Effector memory CD8-positive, alpha-beta T cell (primary cell): ENCODE measurements around the gene DSCAML1.

ENCODE experiments used
- ATAC-seq: fragments of 150-1000 bp; cut with Tn5 transposase; replicated peaks from 2 replicates; pipeline ENCODE4 v1.10.0; 2021; ENCODE audit warnings: mild to moderate bottlenecking, moderate library complexity
- DNase-seq, 3 experiments: peaks; one replicate each; pipeline ENCODE4 v3.0.0; 2021
- H3K27ac Mint-ChIP-seq, 2 donors: one replicate each; pipeline ENCODE4 v1.8.0; 2022; ENCODE audit warnings: mild to moderate bottlenecking in 2 of 2, mixed read lengths in 2 of 2, moderate library complexity in 2 of 2
- H3K27me3 Mint-ChIP-seq, 2 donors: one replicate each; pipeline ENCODE4 v1.8.0; 2022; ENCODE audit warnings: mixed read lengths in 2 of 2
- H3K36me3 Mint-ChIP-seq: one replicate; pipeline ENCODE4 v1.8.0; 2022; ENCODE audit warnings: mild to moderate bottlenecking, moderate library complexity, mixed read lengths; ENCODE audit not compliant: insufficient read depth
- H3K4me1 Mint-ChIP-seq, 2 donors: one replicate each; pipeline ENCODE4 v1.8.0; 2022; ENCODE audit warnings: low read depth in 2 of 2, mixed read lengths in 2 of 2
- H3K4me3 Mint-ChIP-seq, 2 donors: one replicate each; pipeline ENCODE4 v1.8.0; 2022; ENCODE audit warnings: mild to moderate bottlenecking in 2 of 2, mixed read lengths in 2 of 2, moderate library complexity in 2 of 2
- H3K9me3 Mint-ChIP-seq, 2 donors: one replicate each; pipeline ENCODE4 v1.8.0; 2022; ENCODE audit warnings: mixed read lengths in 2 of 2

The DSCAML1 gene

DNA sequence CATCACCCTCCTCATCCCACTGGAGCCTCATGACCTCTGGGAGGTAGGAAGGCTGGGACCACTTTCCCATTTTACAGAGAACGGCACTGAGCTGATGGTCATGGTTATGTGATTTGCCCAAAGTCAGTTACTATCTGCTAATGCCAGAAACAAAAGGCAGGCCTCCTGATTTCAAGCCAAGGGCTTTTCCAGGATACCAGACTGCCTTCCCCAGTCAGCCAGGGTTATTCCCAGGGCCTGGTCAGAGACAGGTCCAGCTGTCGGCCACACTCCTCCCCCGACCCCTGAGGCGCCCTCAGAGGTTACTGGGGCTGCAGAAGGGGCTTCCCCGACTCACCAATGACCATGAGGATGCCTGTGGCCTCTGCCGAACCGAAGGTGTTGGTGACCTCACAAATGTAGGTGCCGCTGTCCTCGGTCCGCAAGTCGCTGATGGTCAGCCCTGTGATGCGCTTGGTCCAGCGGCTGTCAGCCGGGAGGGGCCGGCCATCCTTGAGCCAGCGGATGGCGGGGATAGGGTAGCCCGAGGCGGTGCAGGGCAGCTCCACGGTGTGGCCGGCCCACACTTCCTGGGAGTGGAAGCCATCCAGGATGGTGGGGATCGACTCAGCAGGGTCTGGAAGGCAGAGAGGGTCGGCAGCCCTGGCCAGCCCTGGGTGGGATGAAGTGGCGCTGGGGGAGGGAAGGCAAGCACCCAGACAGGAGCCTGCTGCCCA is 272.4 kb downstream of the DSCAML1 start:
- no peak for ATAC-seq
- no peak overlapping the region for H3K4me3 Mint-ChIP-seq

DNA sequence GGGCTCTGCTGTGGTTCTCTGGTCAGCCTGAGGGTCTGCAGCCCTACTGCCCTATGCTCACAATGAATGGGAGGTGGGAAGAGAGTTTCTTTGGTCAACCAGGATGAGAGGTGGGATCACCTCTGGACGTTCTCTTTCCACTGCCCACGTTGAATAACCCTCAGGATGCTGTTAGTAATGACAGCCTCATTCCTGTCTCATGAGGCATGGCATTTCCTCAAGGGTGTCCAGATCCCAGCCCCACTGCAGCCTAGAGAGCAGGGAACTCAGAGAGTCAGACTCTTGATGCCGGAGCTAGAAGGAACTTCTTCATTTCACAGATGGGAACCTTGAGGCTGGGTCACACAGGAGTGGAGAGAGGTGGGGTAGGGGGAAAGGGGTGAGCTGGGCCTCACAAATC is 273.3 kb downstream of the DSCAML1 start:
- H3K9me3 Mint-ChIP-seq = no peaks in the 10 kb centered on the region
- no peak overlapping the region for H3K4me3 Mint-ChIP-seq
- no peaks in the 10 kb centered on the region for H3K4me1 Mint-ChIP-seq
- H3K27ac Mint-ChIP-seq = no peak overlapping the region
- DNase-seq (no peak), ATAC-seq (no peak)
- no peaks in the 10 kb centered on the region for H3K36me3 Mint-ChIP-seq
- H3K27me3 Mint-ChIP-seq = peaks cover 19 to 29% of the 10 kb centered on the region in 2 donors

More for the DNA sequence above, 272.4 kb downstream of the DSCAML1 start:
- H3K4me1 Mint-ChIP-seq = no peaks in the 10 kb centered on the region
- H3K27ac Mint-ChIP-seq = no peak overlapping the region
- H3K27me3 Mint-ChIP-seq = peaks cover 21 to 33% of the 10 kb centered on the region in 2 donors
- no peaks in the 10 kb centered on the region for H3K36me3 Mint-ChIP-seq
- DNase-seq = no peak
- no peaks in the 10 kb centered on the region for H3K9me3 Mint-ChIP-seq

DNA sequence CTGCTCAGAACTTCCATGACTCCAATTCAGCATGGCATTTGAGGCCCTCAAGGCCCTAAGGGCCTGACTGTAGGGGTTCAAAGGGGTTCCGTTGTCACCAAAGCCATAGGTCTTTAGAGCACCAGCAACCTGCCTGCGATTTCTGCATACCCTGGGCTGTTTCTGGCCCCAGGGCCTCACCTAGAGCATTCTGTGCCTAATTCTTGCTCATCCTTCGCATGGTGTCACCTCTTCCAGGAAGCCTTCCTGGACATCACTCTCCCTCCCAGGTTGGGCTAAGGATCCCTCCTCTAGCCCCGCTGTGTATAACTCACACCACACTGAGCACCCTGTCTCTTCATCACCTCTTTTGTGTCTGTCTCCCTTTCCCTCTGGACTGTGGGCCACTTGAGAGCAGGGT is 275.0 kb downstream of the DSCAML1 start:
- Mint-ChIP-seq H3K27ac (no peak overlapping the region), H3K9me3 (no peaks in the 10 kb centered on the region), H3K27me3 (peaks cover 8 to 25% of the 10 kb centered on the region in 2 donors), H3K4me1 (no peaks in the 10 kb centered on the region), H3K36me3 (no peaks in the 10 kb centered on the region), H3K4me3 (no peak overlapping the region)
- ATAC-seq (no peak), DNase-seq (no peak)

DNA sequence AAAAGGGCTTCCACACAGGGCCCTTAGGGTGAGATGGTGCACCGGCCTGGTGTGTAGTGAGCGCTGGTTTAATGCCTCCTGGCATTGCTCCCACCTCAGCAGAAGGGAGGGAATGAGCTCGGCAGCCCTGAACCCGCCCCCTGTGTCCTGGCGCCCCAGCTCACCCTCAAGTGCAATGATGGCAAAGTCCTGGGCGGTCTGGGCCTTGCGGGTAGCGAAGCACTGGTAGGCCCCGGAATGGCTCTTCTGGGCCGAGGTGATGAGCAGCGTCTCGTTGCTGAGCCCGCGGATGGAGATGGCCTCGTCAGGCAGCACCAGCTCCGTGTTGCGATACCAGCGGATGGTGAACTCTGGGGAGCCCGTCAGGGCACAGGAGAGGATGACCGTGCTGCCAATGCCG is 276.1 kb downstream of the DSCAML1 start:
- Mint-ChIP-seq H3K4me3 (no peak overlapping the region), H3K36me3 (no peaks in the 10 kb centered on the region), H3K27me3 (peaks cover 6 to 30% of the 10 kb centered on the region in 2 donors), H3K4me1 (no peaks in the 10 kb centered on the region), H3K9me3 (no peaks in the 10 kb centered on the region), H3K27ac (no peak overlapping the region)
- ATAC-seq = no peak
- no peak for DNase-seq

DNA sequence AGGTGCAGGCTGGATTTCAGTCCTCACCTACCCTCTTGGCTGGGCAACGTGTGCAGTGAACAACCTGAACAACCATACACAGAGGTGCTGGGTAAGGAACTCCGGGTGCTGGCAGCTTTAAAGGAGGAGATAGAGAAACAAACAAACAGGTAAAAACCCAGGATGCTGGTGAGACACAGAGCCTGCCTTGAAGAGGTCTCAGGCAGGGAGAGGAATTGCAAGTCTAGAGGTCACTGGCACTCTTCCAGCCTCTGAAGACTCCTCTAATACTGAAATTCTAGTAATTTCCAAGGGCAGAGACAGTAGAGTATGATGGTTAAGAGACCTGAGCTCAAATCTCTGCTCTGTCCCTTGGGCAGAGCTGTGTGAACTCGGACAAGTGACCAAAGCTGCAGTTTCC is 276.8 kb downstream of the DSCAML1 start:
- no peaks in the 10 kb centered on the region for H3K36me3 Mint-ChIP-seq
- DNase-seq (no peak), ATAC-seq (no peak)
- H3K27me3 Mint-ChIP-seq = peaks cover 4 to 29% of the 10 kb centered on the region in 2 donors
- no peak overlapping the region for H3K27ac Mint-ChIP-seq
- H3K4me3 Mint-ChIP-seq = no peak overlapping the region
- no peaks in the 10 kb centered on the region for H3K4me1 Mint-ChIP-seq
- no peaks in the 10 kb centered on the region for H3K9me3 Mint-ChIP-seq

DNA sequence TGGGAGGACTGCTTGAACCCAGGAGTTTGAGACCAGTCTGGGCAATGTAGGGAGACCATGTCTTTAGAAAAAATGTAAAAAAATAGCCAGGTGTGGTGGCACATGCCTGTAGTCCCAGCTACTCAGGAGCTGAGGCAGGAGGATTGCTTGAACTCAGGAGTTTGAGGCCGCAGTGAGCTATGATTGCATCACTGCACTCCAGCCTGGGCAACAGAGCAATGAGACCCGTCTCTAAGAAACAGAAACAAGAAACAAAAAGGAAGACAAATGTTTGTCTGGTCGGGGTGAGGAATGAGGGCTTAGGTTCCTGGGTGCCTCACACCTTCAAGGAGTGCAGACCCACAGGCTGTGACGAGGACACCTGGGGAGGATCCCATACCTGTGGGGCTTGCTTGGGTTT is 277.4 kb downstream of the DSCAML1 start:
- ATAC-seq (no peak), DNase-seq (no peak)
- Mint-ChIP-seq H3K9me3 (no peaks in the 10 kb centered on the region), H3K4me1 (no peaks in the 10 kb centered on the region), H3K4me3 (no peak overlapping the region), H3K36me3 (no peaks in the 10 kb centered on the region), H3K27ac (no peak overlapping the region), H3K27me3 (peaks cover 0 to 34% of the 10 kb centered on the region in 2 donors)

DNA sequence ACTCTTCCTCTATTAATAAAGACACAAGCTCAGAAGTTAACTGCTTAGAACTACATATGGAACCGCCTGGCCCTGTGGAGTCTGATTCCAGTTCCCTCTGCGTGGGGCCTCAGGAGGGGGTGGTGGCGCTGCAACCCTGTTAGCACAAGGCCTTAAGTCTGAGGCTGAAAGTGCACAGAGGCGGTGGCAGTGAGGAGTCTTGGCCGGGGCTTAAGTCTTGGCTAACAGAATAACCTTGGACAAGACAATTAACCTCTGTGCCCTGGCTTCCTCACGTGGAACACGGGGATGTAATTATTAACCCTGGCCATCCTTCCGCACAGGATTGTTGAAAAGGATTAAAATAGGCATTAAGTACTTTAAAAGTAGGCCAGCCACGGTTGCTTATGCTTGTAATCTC is 277.8 kb downstream of the DSCAML1 start:
- H3K36me3 Mint-ChIP-seq = no peaks in the 10 kb centered on the region
- ATAC-seq (no peak), DNase-seq (no peak)
- H3K4me3 Mint-ChIP-seq = no peak overlapping the region
- H3K27me3 Mint-ChIP-seq = peaks cover 2 to 38% of the 10 kb centered on the region in 2 donors
- H3K9me3 Mint-ChIP-seq = no peaks in the 10 kb centered on the region
- no peak overlapping the region for H3K27ac Mint-ChIP-seq
- no peaks in the 10 kb centered on the region for H3K4me1 Mint-ChIP-seq

DNA sequence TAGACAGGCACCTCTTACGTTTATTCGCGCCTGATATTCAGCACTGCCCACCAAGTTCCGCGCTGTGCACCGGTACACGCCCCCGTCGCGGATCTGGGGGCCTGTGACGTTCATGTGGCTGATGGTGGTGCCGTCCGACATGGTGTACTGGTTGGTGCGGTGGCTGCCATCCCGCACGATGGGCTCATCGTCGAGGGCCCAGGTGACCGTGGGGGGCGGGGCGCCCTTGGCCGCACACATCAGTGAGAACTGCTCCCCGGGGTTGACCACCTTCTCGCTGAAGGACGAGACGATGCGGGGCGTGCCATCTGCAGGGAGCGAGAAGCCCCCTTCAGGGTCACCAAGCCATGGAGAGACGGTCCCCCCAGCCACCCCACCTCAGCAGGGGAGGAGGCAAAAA is 278.6 kb downstream of the DSCAML1 start:
- DNase-seq (no peak), ATAC-seq (no peak)
- Mint-ChIP-seq H3K4me1 (no peaks in the 10 kb centered on the region), H3K36me3 (no peaks in the 10 kb centered on the region), H3K27ac (no peak overlapping the region), H3K9me3 (no peaks in the 10 kb centered on the region), H3K27me3 (peaks cover 6 to 45% of the 10 kb centered on the region in 2 donors), H3K4me3 (no peak overlapping the region)

DNA sequence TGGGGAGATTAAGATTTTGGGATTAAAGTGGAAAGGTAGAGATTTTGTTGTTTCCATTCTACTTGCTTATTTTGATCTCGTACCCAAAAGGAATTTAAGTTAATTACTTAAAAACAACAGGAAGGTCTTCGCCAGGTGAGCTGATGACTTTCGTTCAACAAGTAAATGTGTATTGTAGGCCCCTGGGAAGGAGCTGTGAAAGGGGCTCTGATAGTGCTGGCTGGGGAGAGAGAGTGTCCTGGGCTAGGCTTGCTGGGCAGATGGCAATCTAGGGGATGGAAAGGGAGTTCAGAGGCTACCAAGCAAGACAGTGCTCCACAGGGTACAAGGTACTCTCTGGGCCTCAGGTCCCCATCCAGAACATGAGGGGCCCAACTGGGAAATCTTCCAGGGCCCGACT is 279.9 kb downstream of the DSCAML1 start:
- Mint-ChIP-seq H3K9me3 (no peaks in the 10 kb centered on the region), H3K4me3 (no peak overlapping the region), H3K27me3 (peaks cover 6 to 53% of the 10 kb centered on the region in 2 donors), H3K4me1 (no peaks in the 10 kb centered on the region), H3K36me3 (peaks cover 2% of the 10 kb centered on the region), H3K27ac (peak overlapping the region in 1 of 2 donors; percentile 13)
- ATAC-seq (no peak), DNase-seq (no peak)

DNA sequence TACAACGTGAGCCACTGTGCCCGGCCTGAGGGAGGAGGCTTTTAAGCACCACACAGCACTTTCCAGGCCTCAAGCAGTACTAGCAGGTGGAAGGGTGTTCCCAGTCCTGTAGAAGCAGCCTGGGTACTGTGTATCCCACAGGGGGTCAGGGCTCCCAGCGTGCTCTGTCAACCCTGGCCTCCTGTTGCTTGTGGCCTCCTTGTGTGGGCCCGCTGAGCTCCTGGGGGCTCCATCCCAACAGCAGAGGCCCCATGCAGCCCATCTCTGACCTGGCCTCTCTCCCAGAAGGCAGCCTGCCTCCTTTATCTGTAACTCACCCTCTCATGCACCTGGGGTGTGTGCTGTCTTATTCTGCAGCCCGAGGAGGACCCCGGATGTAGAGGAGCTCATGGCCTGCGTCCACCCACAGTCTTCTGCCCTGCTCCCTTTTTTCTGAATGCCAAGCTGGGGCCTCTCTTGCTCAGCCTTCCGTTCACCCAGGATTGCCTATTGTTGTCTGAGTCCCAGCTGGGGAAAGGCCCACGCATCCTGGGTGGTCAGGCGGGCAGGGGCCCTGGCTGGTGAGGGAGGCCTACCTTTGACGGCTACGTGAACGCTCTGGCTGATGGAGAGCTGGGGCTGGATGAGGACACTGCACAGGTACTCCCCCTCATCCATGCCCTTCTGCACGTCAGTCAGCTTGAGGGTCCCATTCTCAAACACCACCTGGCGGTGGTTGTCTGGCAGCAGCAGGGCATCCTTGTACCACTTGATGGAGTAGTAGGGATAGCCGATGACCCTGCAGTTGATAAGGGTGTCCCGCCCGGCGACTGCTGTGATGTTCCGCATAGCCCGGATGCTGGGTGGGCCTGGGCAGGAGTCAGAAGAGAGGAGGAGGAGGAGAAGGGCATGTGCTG is 280.9 kb downstream of the DSCAML1 start:
- H3K4me3 Mint-ChIP-seq = no peak overlapping the region
- no peaks in the 10 kb centered on the region for H3K9me3 Mint-ChIP-seq
- peaks cover 2% of the 10 kb centered on the region for H3K36me3 Mint-ChIP-seq

DNA sequence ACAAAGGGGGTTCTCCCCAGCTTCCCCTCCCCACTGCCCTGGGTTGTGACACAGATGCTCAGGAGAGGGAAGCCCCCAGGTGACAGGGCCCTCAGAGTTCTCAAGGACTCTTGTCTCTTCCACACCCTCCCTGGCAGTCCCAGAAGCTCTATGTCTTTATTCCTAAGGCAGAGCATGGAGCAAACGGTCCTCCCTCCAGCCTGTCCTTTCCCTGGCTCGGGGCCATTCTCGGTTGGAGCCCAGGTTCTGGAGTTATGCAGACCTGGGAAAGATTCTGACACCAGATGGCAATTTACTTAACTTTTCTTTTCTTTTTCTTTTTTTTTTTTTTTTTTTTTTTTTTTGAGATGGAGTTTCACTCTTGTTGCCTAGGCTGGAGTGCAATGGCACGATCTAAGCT is 282.8 kb downstream of the DSCAML1 start:
- Mint-ChIP-seq H3K36me3 (peaks cover 2% of the 10 kb centered on the region), H3K27ac (no peak overlapping the region), H3K4me3 (no peak overlapping the region), H3K27me3 (peaks cover 17 to 74% of the 10 kb centered on the region in 2 donors), H3K9me3 (no peaks in the 10 kb centered on the region), H3K4me1 (no peaks in the 10 kb centered on the region)
- ATAC-seq (no peak), DNase-seq (no peak)

More for the DNA sequence above, 280.9 kb downstream of the DSCAML1 start:
- no peak for ATAC-seq
- Mint-ChIP-seq H3K27me3 (peaks cover 6 to 62% of the 10 kb centered on the region in 2 donors), H3K4me1 (no peaks in the 10 kb centered on the region), H3K27ac (peak overlapping the region in 1 of 2 donors; percentile 13)
- no peak for DNase-seq

DNA sequence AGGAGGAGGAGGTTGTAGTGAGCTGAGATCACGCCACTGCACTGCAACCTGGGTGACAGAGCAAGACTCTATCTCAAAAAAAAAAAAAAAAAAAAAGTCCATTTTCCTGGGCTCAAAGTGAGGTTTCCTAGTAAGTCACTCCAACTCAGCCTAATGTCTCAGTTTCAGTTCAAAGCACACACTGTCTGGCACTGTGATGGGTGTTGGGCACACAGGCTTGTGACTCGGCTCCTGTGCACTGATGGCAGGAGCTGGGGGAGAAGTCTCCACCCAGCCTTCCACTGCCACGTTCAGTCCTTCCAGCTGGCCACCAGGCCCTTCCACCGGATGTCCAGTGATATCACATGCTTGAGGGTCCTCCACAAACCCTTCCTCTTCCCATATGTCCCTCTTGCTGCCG is 283.4 kb downstream of the DSCAML1 start:
- Mint-ChIP-seq H3K36me3 (peaks cover 2% of the 10 kb centered on the region), H3K4me3 (no peak overlapping the region), H3K27me3 (peaks cover 17 to 75% of the 10 kb centered on the region in 2 donors), H3K4me1 (no peaks in the 10 kb centered on the region), H3K27ac (no peak overlapping the region), H3K9me3 (no peaks in the 10 kb centered on the region)
- no peak for DNase-seq
- ATAC-seq = no peak

DNA sequence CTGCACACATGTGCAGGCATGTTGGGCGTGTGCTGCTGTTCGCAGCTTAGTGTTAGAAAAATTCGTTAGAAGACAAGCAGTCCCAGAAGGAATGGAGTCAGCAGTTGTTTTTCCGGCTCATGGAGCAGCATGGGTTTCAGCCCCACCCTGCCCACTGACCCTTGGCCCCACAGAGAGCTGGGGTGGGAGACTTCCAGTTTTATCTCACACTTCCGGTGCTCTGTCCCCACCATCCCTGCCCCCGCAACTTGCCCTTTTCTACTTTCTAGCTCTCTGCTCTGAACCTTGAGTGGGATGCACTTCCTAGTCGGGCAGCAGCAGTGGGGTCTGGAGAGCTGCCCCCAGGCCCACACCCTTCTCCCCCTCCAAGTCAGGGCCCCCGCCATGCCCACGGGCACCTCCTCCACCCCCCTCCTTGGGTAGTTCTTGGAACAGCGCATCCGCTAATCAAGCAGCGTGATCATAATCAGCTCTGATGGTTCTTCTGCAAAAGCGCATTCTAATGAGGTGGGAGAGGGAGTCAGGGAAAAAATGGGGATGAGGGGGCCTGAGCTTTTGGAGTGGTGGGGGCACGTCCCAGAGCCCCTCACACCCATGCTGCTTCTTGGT is 285.0 kb downstream of the DSCAML1 start:
- Mint-ChIP-seq H3K4me1 (no peaks in the 10 kb centered on the region), H3K4me3 (no peak overlapping the region), H3K36me3 (peaks cover 2% of the 10 kb centered on the region), H3K9me3 (no peaks in the 10 kb centered on the region), H3K27me3 (peaks cover 26 to 79% of the 10 kb centered on the region in 2 donors), H3K27ac (no peak overlapping the region)
- ATAC-seq (no peak), DNase-seq (no peak)
